Endometrium (tissue), 2 donors: ENCODE results near the gene TACC2.

Experiments used
- FAIRE-seq: peaks from 2 replicates; lab custom pipeline; 2012; peaks lifted over from hg19 to GRCh38; lab: Jason Lieb, UNC
- donor health status: control.
- donor health status: control.

Gene TACC2

DNA sequence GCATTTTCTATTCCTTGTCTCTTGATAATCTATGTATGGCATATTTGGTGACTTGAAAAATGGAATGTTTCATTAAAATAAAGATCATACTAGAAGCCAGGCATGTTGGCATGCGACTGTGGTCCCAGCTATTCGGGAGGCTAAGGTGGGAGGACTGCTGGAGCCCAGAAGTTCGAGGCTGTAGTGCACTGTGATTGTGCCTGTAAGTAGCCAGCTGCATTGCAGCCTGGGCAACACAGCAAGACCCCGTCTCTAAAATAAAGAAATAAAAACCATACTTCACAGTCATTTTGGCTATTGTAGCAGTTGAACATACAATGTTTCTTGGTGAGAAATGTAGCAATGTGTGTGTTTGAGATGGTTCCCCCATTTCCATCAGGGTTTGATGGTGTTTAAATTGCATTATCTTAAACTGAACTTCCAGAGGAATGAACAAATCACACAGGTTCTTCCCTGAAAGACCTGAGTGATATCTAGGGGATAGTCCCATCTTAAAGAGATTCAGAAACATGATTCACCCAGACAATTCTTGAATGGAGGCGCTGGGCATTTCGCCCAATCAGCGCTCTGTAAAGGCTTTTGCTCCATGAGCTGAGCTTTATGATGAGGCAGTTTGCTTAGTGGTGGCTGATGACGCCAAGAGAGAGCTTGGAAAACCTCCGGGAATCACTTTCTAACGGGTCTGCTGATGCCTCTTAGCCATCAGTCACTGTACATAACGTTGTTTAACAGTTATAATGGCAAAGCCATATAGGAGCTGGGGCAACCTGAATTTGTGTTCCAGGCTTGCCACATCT, 262.7 kb downstream of the TACC2 start:
- FAIRE-seq, result no peak

DNA sequence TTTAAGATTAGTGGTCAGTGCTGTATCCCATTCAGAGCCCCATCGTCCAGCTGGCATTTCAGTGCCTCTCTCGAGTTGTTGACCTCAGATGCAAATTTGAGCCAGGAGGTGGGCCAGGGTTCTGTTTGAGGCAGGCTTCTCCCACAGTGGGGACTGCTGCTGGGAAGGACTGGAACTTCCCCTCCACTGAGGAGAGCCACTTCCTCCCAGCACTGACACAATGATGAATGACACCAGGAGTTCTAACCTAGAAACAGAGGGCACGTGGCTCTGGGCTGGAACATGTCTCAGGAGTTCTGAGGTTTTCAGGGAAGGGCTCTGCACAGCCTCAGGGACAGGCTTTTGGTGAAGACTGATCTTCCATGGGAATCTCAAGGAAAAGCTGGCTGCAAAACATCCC, 263.8 kb downstream of the TACC2 start:
- FAIRE-seq, result no peak

DNA sequence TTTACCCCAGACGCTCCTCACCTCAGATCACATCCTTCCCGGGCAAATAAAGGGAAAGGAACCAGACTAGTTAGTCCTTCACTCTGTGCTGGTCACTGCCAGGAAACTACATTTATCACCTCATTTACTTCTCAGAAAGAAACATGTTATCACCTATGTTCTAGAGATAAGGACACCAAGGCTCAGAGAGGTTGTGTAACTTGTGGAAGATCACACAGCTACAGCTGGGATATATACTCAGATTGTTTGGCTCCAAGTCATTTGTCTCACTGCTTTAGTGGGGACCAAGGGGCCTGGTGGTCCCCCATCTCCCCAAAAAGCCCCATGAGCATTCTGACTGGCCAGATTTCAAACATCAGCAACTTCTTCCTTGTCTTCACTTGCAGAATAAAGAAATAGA, 264.6 kb downstream of the TACC2 start:
- no peak for FAIRE-seq

DNA sequence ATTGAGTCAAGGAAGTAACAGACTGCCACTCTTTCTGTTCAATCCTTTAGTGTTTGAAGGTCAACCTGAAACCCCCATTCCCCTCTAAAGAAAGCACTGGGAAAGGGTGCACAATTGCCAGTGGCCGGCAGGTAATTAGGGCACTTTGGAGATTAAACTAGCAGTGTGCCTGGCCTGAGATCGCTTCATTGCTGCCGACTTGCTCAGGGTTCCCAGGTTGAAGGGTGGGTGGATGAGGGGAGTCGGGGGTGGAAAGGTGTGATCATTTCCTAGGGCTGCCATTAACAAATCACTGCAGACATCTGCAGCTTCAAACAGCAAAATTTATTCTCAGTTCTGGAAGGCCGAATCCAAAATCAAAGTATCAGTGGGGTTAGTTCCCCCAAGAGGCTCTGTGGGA, 265.9 kb downstream of the TACC2 start:
- FAIRE-seq, result no peak

DNA sequence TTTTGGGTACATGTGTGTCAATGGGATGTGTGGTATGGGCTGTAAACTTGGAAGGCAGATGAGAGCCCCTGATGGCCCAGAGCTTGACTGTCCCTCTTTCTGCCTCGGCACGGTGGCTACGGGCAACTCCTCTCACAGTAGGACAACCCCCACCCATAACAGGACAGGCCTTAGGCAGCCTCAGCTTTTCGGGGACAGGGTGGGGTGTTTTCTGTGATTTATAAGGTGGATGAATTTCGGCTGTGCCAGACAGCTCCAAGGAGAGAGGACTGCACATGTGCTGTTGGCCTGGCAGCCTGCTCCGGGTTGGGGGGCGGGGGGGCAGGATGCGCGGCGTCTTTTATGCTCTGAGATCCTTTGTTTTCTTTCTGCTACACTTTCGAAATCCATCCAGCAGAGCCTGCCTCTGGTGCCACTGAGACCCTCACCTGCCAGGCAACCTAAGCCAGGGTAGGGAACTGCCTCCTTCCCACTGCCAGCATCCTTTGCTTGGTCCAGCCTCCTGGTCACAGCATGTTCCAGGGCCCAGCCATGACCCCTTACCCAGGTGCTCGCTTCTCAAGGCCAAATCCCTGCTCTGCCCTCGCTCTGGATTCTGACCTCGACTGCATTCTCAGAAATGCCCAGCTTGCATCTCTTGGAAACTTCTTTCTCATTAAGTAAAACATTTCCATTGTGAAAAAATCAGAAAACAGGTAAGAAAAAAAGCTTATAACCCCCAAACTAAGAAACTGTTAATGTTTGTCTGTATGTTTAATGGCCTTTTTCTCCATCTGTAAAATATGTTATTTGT, 266.7 kb downstream of the TACC2 start:
- FAIRE-seq, result no peak

DNA sequence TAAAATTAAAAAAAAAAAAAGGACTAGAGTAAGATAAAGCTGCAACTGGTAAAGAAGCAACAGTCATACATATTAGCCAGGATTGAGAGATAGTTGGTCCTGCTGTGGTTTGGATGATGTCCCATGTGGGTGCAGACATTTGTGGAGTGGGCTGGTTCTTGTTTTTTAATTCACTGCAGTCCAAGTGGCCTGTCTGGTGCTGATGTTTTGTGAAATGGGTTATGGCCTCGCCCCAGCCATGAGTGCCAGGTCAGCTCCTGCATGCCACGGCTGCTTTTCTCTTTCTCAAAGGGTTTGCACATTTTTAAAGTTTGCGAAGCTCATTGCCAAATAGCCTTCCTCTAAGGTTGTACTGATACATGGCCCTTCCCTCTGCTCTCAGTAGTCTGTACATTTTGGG, 268.1 kb downstream of the TACC2 start:
- no peak for FAIRE-seq

DNA sequence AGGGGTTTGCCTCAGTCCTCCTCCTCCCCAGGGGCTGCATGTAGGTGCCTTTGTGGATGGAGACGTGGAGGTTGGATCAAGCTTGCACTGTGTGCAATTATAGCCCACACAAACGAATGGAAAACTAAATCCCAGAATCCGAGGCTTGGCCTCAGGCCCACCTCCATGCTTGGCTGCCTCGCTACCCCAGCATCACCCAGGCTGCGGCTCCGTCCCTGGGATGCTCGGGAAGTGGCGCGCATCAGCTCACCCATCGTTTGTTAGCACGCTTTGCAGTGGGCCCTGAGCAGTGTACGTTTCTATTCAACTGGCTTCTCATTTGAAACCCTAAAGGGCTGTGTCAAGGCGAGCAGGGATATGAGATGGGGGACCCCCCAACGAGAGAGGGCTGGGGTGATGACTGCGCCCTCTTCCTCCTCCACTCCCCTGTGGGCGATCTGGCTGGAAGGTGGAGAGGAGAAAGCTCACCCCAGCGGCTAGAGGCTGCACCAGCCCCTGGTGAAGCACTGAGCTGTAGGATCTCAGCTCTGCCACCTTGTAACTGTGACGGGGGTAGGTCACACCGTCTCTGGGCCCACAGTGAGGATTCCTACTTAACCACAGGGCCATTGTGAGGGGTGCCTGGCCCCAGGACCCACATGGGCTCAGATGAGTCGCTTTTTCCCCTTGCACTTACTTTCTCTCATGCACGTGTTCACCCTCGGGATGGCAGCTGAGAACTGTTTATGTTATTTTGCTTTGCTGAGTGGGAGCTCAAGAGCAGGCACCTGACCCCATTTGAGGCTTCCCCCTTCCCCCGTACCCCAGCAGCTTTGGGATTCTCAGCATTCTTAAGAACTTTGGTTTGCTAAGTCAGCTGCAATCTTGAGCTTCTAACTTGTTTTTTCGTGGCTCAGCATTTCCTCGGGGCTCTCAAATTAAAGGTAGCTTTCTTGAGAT, 269.4 kb downstream of the TACC2 start:
- no peak for FAIRE-seq

DNA sequence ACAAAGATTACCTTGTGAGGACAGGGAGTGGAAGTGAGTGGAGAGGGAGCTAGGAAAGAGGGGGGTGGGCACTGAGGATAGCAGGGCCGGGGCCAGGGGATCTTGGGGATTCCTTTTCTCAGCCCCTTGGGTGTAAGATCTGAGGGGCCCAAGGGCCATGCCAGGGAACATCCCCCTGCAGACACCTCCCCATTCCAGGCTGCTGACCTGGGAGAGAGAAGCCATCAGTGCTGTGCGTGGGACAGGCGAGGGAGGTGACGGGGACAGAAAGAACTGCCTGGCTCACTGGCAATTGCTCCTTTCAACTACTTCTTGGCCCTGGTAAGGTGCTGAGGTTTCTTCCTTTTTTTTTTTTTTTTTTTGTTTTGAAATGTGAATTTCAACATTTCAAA, 270.1 kb downstream of the TACC2 start:
- no peak for FAIRE-seq

DNA sequence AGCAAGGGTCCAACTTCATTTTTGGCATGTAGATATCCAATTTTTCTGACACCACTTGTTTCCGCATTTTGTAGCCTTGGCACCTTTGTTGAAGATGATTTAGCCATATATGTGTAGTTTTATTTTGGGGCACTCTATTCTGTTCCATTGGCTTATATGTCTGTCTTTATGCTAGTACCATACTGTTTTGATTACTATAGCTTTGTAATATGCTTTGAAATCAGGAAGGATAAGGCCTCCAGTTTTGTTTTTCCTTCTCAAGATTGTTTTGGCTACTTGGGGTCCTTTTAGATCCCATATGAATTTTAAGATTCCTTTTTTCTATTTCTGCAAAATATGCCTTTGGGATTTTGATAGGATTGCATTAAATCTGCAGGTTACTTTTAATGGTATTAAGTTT, 272.6 kb downstream of the TACC2 start:
- FAIRE-seq, result no peak

DNA sequence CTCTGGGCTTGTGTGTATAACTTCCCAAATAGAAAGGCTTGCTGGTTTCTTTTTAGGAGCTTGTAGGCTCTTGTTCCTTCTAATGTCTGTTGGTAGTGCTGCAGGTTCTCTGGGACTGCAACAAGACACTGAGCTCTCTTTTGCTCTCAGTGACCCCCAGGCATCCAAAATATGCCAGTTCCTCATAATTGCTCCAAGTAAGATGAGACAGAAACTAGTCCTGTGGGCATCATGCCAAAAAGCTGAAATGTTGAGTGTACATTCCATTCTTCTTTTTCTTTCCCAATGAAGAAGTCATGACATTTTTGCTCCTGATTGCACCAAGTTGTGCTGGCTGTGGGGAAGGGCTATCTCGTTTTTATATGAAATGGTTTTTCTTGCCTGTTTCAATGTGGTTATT, 275.0 kb downstream of the TACC2 start:
- FAIRE-seq, result no peak

DNA sequence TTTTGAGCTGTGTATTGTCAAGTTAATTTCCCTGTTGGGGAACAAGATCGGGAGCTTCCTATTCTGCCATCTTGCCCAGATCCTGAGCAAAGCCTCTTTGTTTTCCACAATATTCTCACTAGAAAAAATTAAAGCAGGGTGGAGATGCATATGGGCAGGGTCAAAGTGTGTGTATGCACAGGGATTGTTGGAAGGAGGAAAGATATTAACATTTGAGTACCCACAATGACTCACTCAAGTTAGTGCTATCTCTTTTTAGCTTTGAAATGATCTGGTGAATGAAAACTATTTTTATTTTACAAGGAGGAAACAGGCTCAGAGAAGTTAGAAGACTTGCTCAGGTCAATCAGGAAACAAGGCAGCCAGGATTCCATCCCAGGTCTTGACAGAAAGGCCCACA, 275.5 kb downstream of the TACC2 start:
- FAIRE-seq, result no peak

DNA sequence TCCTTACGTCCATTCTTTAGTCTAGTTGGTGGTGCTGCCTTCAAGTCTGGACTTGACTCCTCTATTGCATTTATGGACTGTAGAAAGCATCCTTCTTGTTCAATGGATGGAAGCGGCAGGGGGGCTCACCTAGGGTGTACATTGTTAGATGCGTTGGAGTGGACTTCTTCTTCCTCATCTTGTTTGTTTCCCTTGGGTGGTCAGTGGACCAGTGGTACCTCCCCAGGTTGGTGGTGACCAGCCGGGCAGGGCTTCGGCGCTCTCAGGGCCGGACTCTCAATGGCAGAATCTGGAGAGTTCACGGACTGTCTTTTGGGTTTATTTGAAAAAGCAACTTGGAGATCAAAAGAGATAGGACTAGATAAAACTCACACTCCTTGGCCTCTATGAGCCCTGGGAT, 276.0 kb downstream of the TACC2 start:
- FAIRE-seq, result no peak

DNA sequence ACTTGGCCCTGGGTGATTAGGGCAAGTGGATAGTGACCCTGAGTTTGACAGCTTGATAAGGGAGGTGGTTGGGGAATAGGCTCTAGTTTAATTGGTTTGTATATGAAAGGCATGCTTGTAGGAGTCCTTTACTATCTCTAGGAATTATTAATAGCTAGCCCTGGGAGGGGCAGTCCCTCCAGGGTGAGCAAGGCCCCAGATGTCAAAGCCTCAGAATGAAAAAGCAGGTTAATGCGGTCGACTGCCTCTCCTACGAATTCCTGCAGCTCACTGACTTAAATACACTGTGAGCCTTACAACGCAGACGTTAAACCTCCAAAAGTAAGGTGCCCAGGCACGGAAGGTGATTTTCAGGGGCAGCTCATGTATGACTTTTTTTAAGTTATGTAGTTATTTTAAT, 276.9 kb downstream of the TACC2 start:
- FAIRE-seq, result no peak

DNA sequence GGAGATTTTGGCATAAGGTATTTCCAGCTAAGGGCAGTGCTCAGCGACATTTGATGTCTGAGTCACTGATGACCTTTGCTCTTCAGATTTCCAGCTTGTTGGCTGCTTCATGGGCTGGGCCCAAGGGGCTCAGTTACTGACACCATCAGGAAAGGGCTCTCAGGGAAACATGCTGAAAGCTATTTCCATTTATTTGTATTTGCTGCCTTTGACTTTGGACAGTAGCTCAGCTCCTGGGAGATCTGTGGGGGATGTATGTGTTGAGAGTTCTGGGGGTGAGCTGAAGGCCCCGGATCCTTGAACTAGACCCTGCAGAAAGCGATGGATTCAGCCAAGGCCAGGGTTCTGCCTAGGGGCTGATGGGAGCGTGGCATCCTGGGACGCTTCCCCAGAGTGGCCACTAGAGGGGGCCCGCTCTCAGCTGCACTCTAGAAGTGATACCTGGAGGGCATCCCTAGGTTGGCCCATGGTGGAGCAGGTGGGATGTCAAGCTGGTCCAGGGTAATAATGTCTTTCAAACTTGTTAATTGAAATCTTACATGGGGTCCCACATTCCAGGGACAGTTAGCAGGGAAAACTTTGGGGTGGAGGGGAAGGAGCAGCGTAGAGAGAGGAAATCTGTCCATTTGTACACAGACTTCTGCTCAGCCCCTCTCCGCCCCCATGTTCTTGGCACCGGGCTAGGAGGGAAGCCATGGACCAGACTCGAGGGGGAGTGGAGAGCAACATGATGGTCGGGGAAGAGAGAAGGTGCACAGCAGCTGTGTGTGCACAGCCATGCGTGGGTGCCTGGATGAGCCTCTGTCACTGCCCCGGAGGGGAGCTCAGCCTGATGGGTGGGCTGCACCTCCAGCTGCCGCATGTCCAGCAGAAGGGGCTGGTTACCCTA, 279.1 kb downstream of the TACC2 start:
- FAIRE-seq, result no peak

DNA sequence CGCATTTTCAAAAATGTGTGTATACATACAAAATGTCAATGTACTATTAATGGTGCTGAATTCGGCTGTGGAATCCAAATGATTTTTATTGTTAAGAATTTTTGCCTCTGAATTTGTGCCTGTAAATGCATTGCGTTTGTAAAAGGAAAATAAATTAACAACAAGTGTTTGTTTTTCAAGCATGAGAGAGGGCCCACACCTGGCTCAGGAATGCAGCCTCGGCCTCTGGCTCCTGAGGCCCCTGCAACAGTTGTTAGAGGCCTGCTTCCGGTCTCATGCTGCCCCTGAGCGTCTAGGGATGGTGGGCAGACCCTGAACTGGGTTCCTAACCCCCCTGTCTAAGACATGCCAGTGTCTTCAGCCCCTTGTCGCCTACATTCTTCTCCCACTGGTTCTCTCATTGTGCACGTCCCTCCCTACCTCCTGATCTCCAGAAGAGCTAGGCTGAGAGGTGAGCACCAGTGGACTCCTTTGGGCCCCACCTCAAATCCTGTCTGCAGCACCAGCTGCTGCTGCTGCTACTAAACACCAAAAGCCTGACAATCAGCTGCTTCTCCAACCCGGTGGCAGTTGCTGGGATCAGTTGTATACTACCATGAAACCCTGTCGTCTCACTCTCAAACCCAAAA, 280.2 kb downstream of the TACC2 start:
- FAIRE-seq, result no peak

DNA sequence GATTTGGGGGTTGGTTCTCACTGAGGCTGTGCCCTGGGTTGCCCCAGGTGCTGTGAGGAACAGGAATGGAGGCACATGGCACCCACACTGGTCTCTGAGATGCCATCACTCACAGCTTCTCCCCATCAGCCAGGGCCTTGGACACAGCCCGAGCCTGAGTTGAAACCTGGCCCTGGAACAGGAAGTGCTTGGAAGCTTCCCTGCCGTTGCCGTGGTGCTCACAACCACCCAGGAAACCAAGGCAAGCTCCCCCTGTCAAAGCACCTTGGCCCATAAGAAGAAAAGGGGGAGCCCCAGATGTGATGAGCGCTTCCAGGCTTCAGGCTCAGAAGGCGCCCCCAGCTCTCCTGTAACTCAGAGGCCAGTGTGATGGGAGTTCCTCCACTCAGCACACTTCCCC, 282.1 kb downstream of the TACC2 start, which contains the start of gene BTBD16:
TSS of gene BTBD16 (plus strand) at position 221 of the 400 bp plus-strand sequence. CDS start 3,786 bp downstream, outside the sequence.
- FAIRE-seq, result no peak

DNA sequence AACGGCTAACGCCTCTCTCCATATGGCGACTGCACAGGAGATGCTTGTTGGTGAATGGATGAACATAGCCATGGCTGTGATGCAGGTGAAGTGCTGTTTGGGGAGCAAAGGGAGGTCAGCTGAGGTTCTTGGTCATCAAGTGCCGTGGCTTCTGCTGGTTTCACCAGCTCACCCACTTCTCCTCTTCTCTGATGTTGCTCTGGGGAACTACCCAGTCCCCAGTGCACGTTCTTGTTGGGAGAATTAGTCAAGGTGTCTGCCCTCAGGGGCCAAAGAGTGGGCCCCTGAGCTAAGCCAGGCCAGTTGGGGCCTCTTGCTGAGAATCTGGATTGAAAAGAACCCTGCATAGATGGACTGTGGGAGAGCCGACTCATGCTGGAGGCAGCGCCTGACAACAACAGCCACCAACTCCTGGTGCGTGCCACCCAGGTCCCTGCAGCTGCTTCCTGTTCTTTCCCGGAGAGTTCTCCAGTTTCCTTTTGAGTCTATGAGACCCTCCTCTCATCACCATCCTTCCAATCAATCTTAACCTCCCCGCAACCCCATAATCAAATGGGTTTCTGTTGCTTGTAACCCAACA, 285.1 kb downstream of the TACC2 start:
- FAIRE-seq, result no peak

DNA sequence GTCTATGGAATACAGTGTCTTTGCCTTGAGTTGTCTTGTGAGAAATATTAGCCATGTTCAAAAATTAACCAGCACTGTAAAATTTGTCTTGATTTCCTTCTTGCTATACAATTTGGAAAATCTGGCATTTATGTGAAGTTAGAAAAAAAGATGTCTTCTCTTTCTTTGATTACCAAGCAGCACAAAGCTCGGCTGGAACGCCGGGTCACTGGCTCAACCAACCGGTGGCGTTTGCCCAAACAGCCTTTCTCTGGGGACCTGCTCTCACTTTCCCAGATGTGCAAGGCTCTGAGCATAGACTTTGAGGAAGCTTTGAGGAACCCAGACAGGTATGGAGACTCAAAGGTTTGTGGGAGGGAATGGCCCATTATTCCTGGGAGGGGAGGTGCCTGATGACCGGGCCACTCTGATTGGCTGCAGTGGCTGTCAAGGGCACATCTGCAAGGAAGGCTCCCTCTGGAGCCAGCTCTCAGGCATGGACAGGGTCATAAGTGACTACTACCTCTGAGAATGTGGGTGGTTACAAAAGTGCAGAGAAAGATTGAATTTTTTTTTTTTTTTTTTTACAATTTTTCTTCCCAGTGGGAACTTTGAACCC, 287.7 kb downstream of the TACC2 start:
- no peak for FAIRE-seq

DNA sequence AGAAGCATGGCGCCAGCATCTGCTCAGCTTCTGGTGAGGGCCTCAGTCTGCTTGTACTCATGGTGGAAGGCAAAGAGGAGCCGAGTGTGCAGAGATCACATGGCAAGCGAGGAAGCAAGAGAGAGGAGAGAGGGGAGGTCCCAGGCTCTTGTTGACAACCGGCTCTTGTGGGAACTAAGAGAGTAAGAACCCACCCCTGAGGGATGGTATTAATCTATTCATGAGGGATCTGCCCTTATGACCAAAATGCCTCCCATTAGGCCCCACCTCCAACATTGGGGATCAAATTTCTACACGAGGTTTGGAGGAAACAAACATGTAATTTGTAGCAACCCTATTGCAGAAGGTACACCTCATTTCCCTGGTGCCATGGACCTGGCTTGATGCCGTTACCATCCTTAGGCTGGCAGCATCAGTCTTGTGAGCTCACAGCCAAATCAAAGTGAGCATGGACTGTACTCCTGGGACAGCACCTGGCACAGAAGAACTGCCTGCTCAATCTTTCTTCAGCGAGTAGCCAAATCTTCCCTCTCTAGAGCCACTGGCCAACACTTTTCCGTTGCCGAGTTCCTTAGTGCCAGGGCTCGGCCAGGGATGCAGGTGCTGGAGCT, 288.7 kb downstream of the TACC2 start:
- FAIRE-seq, result no peak

DNA sequence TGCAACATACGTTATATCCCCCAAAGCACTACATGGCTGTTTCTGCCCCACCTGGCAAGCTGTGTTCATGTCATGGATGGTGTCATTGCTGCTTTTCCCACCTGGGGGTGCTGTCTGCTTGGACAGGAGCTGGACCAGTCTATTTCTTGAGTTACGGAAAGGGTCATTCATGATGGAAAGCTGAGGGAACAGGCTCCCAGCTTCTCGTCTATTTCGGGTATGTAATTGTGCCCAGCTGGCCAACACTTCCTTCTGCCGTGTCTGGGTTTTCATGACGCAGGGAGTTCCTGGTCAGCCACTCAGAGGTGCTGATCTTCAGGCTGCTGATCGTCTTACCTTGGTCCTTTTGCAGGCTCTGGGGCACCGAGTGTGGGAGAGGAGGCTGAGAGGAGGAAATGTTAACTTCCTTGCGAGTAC, 290.8 kb downstream of the TACC2 start:
- FAIRE-seq, result no peak
